ENCODE measurements around the gene THBS1. TPM values are rescaled to one million over a fixed set of nuclear protein-coding genes. Genes with fewer than 3 reads are reported as not detected.
A peak's percentile ranks its signal among the peaks of the same experiment; 100 is the strongest.

Gene THBS1
- total RNA-seq, 1 donor from 2014 or later = 0.43 TPM

DNA sequence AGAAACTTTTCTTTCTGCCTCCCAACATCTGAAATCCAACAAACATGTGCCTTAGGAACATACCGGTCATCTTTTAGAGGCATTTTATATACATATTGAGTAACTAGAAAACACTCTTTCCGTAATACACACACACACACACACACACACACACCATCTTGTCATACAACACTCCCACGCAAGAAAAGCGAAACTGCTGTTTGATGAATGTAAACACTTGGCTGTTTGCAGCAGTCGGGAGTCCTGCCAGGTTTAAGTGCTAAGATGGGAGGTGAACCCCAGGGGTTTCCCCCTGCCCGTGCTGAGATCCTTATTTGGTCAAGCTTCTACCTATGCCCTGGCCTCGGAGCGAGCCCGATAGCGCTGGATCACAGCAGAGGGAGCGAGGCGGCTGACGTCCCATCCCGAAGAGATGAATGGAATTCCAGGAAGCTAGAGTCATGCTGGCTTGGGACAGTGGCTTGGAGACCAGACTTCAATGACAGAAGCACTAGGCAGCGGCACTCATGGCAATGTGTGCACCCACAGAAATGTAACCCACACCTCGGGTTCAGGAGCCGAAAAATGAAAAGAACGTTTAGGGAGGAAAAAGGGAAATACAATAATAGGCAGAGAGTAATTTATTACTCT lies 1.3 kb upstream of the THBS1 start:
- H3K4me3 Mint-ChIP-seq (ENCODE audit: low read depth) = peak overlapping the region; percentile 41
- no peaks in the 10 kb centered on the region for H3K36me3 Mint-ChIP-seq (ENCODE audit: low read depth)
- H3K27me3 Mint-ChIP-seq (ENCODE audit: low read depth) = peaks cover 52% of the 10 kb centered on the region
- H3K4me1 Mint-ChIP-seq (ENCODE audit: low read depth) = peaks cover 16% of the 10 kb centered on the region
- H3K27ac Mint-ChIP-seq = no peak overlapping the region
- DNase-seq (ENCODE audit: low spot score) = no peak
- intact Hi-C loops (cut with micrococcal nuclease) = loop anchor here (1.0 to 5.0 kb wide), 4 partner anchors 108 to 872 kb away; no protein-coding TSS in a partner anchor
- H3K9me3 Mint-ChIP-seq = no peaks in the 10 kb centered on the region

DNA sequence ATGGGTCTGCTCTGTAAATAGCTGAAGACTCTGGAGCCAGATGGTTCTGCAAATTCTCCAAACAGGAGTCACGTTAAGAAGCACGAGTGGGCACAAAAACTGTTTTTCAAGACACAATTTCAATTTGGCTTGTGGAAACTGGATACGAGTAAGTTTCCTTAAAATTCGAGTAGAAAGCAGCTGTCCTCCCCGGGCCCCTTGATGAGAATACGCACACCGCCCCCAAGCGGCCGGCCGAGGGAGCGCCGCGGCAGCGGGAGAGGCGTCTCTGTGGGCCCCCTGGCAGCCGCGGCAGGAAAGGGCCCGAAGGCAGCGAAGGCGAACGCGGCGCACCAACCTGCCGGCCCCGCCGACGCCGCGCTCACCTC lies 778 bp upstream of the THBS1 start:
- Mint-ChIP-seq H3K27ac (no peak overlapping the region), H3K4me3 (ENCODE audit: low read depth) (peak overlapping the region; percentile 41), H3K9me3 (no peaks in the 10 kb centered on the region), H3K36me3 (ENCODE audit: low read depth) (no peaks in the 10 kb centered on the region), H3K4me1 (ENCODE audit: low read depth) (peaks cover 16% of the 10 kb centered on the region), H3K27me3 (ENCODE audit: low read depth) (peaks cover 53% of the 10 kb centered on the region)
- intact Hi-C loops (cut with micrococcal nuclease) = loop anchor here (1.0 to 5.0 kb wide), 4 partner anchors 107 to 873 kb away; no protein-coding TSS in a partner anchor
- peak; percentile 81 for DNase-seq (ENCODE audit: low spot score)

DNA sequence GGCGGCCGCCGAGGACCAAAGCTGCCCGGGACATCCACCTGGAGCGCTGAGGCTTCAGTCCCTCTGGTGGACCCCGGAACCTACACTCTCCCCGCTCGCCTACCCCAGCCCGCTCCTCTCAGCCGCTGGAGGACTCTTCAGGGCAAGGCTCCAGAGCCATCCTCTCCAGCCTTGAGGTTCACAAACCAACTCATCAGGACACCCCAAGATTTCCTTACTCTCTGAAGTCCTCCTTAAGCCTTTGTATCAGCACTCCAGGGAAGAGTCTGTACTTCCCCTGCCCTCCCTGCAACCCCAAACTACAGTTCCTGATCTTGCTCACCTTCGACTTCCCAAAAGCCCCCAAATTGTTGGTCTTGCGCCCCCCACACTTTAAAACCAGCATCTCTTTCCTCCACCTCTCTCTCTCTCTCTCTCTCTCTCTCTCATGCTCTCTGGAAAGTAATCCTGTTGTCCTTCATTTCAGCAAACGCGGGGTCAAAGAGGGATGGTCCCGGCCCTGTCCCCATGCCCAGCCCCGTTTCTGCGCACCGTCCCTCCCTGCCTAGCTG lies 438 bp downstream of the THBS1 start:
- Mint-ChIP-seq H3K27me3 (ENCODE audit: low read depth) (peaks cover 49% of the 10 kb centered on the region), H3K9me3 (no peaks in the 10 kb centered on the region), H3K4me1 (ENCODE audit: low read depth) (peaks cover 17% of the 10 kb centered on the region), H3K36me3 (ENCODE audit: low read depth) (no peaks in the 10 kb centered on the region), H3K27ac (peak overlapping the region; percentile 10), H3K4me3 (ENCODE audit: low read depth) (peak overlapping the region; percentile 65)
- intact Hi-C loops (cut with micrococcal nuclease) = loop anchor here (2.0 to 5.0 kb wide), 3 partner anchors 106 to 874 kb away; no protein-coding TSS in a partner anchor
- DNase-seq (ENCODE audit: low spot score) = no peak

DNA sequence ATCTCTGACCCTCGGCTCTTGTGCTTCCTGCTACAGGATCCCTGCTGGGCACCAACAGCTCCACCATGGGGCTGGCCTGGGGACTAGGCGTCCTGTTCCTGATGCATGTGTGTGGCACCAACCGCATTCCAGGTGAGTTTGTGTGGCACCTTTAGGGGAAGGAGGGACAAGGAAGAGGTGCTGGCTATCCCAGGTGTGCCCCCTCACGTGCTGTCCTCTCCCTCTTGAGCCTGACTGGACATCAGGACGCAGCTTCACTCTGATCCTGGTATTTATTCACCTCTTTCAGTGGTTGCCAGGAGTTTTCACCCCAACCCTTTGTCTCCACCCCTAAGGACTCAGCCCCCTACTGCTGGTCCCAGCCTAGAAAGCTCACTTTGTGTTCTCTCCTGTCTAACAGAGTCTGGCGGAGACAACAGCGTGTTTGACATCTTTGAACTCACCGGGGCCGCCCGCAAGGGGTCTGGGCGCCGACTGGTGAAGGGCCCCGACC lies 960 bp downstream of the THBS1 start:
- no peak for DNase-seq (ENCODE audit: low spot score)
- Mint-ChIP-seq H3K36me3 (ENCODE audit: low read depth) (no peaks in the 10 kb centered on the region), H3K4me3 (ENCODE audit: low read depth) (peak overlapping the region; percentile 65), H3K27ac (no peak overlapping the region), H3K4me1 (ENCODE audit: low read depth) (peaks cover 17% of the 10 kb centered on the region), H3K27me3 (ENCODE audit: low read depth) (peaks cover 47% of the 10 kb centered on the region), H3K9me3 (no peaks in the 10 kb centered on the region)
- intact Hi-C loops (cut with micrococcal nuclease) = loop anchor here (2.0 to 5.0 kb wide), 5 partner anchors 41 to 875 kb away; no protein-coding TSS in a partner anchor

DNA sequence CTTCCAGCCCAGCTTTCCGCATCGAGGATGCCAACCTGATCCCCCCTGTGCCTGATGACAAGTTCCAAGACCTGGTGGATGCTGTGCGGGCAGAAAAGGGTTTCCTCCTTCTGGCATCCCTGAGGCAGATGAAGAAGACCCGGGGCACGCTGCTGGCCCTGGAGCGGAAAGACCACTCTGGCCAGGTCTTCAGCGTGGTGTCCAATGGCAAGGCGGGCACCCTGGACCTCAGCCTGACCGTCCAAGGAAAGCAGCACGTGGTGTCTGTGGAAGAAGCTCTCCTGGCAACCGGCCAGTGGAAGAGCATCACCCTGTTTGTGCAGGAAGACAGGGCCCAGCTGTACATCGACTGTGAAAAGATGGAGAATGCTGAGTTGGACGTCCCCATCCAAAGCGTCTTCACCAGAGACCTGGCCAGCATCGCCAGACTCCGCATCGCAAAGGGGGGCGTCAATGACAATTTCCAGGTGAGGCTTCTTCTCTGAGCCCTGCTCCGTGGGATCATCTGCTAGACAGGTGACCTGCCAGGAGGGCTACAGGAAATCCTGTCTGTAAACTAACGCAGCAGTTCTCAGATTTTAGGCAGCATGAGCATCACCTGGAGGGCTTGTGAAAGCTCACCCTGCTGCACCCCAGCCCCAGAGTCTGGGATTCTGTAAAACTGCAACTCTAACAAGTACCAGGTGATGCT lies 1.6 kb downstream of the THBS1 start:
- Mint-ChIP-seq H3K36me3 (ENCODE audit: low read depth) (no peaks in the 10 kb centered on the region), H3K27me3 (ENCODE audit: low read depth) (peaks cover 47% of the 10 kb centered on the region), H3K9me3 (no peaks in the 10 kb centered on the region), H3K4me3 (ENCODE audit: low read depth) (no peak overlapping the region), H3K27ac (no peak overlapping the region), H3K4me1 (ENCODE audit: low read depth) (peaks cover 17% of the 10 kb centered on the region)
- no peak for DNase-seq (ENCODE audit: low spot score)
- intact Hi-C loops (cut with micrococcal nuclease) = loop anchor here (2.0 to 5.0 kb wide), 4 partner anchors 40 to 875 kb away; no protein-coding TSS in a partner anchor

DNA sequence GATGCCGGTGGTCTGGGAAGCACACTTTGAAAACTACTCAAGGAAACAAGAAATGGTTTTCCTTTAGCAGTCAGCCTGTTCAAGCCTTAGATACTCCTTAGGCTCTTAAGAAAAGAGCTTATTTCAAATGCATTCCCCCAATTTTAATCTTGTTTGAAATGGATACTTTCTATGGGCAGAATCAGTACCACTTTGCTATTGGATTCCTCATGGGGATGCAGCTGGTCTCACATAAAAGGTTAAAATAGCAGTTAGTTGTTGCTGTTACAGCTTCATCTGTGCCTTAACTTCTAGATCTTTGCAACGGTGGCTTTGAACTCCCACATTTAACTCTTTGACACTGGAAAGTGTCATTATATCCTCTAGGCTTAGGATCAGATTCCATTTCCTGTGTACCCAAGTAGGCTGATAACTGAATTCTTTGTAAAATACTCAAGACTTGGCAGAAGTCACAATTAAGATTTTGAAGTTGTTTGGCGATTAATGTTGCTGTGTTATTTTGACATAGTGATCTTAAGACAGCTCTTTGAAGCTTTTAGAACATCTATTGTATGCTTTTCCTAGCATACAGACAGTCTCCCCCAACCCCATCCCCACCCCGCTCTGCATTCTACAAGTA lies 2.2 kb downstream of the THBS1 start:
- no peak overlapping the region for H3K27ac Mint-ChIP-seq
- H3K9me3 Mint-ChIP-seq = no peaks in the 10 kb centered on the region
- H3K36me3 Mint-ChIP-seq (ENCODE audit: low read depth) = no peaks in the 10 kb centered on the region
- H3K27me3 Mint-ChIP-seq (ENCODE audit: low read depth) = peaks cover 44% of the 10 kb centered on the region
- no peak for DNase-seq (ENCODE audit: low spot score)
- H3K4me3 Mint-ChIP-seq (ENCODE audit: low read depth) = no peak overlapping the region
- peaks cover 17% of the 10 kb centered on the region for H3K4me1 Mint-ChIP-seq (ENCODE audit: low read depth)
- intact Hi-C loops (cut with micrococcal nuclease) = loop anchor here (2.0 to 5.0 kb wide), 4 partner anchors 40 to 876 kb away; no protein-coding TSS in a partner anchor

DNA sequence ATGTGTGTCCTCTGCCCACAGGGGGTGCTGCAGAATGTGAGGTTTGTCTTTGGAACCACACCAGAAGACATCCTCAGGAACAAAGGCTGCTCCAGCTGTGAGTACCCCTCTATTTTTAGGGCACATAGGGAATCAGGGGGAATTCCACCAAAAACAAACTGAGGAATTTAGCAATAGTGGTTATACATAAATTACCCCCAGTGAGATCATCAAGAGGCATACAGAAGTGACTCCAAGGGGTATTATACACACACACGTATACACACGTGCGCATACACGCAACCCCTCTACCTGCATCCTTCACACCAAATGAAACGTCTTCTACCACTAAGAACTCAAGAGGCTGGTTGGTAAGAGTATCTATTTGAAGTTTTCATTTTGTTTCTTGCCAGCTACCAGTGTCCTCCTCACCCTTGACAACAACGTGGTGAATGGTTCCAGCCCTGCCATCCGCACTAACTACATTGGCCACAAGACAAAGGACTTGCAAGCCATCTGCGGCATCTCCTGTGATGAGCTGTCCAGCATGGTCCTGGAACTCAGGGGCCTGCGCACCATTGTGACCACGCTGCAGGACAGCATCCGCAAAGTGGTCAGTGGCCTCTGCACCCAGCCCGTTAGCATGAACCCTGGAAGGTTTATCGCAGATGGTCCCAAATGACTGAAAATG lies 2.9 kb downstream of the THBS1 start:
- intact Hi-C loops (cut with micrococcal nuclease) = loop anchor here (2.0 to 5.0 kb wide), 4 partner anchors 39 to 876 kb away; no protein-coding TSS in a partner anchor
- Mint-ChIP-seq H3K4me1 (ENCODE audit: low read depth) (peaks cover 17% of the 10 kb centered on the region), H3K27ac (no peak overlapping the region), H3K4me3 (ENCODE audit: low read depth) (no peak overlapping the region), H3K9me3 (no peaks in the 10 kb centered on the region), H3K36me3 (ENCODE audit: low read depth) (no peaks in the 10 kb centered on the region), H3K27me3 (ENCODE audit: low read depth) (peaks cover 38% of the 10 kb centered on the region)
- no peak for DNase-seq (ENCODE audit: low spot score)

DNA sequence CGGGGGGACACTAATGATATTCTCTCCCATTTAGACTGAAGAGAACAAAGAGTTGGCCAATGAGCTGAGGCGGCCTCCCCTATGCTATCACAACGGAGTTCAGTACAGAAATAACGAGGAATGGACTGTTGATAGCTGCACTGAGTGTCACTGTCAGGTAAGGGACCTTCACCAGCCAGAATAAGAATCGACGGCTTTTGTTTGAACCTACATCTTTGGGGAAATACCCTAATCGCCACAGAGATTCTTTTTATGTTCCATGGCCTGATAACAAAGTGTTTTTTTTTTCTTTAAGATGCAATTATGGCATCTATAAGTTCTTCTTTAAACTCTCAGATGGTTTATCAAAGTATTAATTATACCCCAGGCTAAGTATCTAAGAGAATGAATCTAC lies 3.4 kb downstream of the THBS1 start:
- H3K4me3 Mint-ChIP-seq (ENCODE audit: low read depth) = no peak overlapping the region
- DNase-seq (ENCODE audit: low spot score) = no peak
- peaks cover 15% of the 10 kb centered on the region for H3K4me1 Mint-ChIP-seq (ENCODE audit: low read depth)
- H3K36me3 Mint-ChIP-seq (ENCODE audit: low read depth) = no peaks in the 10 kb centered on the region
- H3K27me3 Mint-ChIP-seq (ENCODE audit: low read depth) = peaks cover 37% of the 10 kb centered on the region
- intact Hi-C loops (cut with micrococcal nuclease) = loop anchor here (5.0 kb wide), 2 partner anchors 103 to 877 kb away; no protein-coding TSS in a partner anchor
- no peak overlapping the region for H3K27ac Mint-ChIP-seq
- no peaks in the 10 kb centered on the region for H3K9me3 Mint-ChIP-seq

DNA sequence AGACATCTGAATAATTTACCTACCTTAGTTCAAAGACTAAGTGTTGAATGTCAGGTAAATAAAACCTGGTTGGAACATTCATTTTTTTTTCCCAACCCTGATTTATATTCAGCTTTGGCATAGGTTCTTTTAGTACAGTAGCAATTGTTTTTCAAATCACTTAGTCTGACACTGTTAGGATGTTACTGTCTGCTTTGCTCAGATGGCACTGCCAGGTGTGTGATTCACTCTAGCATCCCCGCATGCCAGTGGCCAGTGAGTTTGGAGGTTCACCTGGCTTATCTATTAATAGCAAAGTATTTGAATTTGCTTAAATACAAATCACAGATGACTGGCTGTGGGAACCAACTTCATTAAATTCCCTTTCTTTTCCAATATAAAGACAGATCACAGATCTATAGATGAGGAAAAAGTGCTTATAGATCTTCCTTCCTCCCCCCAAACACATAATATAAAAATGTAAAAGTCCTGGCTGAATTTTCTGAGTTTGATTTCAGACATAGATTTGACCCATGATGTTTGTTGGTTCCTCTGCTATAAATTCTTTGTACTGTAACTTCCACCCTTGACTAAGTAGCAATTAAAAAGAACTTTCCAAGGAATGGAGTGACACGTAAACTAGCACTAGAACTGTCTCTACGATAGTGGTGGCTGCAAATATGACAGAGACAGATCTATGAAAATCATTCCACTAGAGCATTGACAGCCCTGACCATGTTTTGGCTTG lies 3.9 kb downstream of the THBS1 start:
- Mint-ChIP-seq H3K27ac (no peak overlapping the region), H3K36me3 (ENCODE audit: low read depth) (no peaks in the 10 kb centered on the region), H3K9me3 (no peaks in the 10 kb centered on the region), H3K4me3 (ENCODE audit: low read depth) (no peak overlapping the region), H3K4me1 (ENCODE audit: low read depth) (peaks cover 11% of the 10 kb centered on the region), H3K27me3 (ENCODE audit: low read depth) (peaks cover 32% of the 10 kb centered on the region)
- intact Hi-C loops (cut with micrococcal nuclease) = loop anchor here (5.0 kb wide), 2 partner anchors 102 to 878 kb away; no protein-coding TSS in a partner anchor
- DNase-seq (ENCODE audit: low spot score) = no peak

DNA sequence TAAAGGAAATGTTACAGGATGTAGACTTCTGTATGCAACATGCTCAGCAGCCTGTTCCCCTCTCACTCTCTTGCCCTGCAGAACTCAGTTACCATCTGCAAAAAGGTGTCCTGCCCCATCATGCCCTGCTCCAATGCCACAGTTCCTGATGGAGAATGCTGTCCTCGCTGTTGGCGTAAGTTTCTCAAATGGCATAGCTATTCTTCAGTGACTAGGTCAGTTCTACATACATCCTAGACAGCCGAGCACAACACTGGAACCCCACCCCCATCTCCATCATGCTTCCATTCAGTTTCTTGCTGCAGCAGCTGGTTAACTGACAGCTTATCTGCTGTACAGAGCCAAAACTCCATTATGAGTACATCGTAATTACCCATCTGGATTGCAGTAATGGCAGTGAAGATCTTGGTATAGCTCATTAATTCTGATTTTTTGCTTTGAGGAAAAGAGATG lies 4.5 kb downstream of the THBS1 start:
- peaks cover 33% of the 10 kb centered on the region for H3K27me3 Mint-ChIP-seq (ENCODE audit: low read depth)
- H3K36me3 Mint-ChIP-seq (ENCODE audit: low read depth) = no peaks in the 10 kb centered on the region
- no peak overlapping the region for H3K4me3 Mint-ChIP-seq (ENCODE audit: low read depth)
- no peak for DNase-seq (ENCODE audit: low spot score)
- H3K27ac Mint-ChIP-seq = no peak overlapping the region
- H3K9me3 Mint-ChIP-seq = no peaks in the 10 kb centered on the region
- intact Hi-C loops (cut with micrococcal nuclease) = no loop called here
- peaks cover 8% of the 10 kb centered on the region for H3K4me1 Mint-ChIP-seq (ENCODE audit: low read depth)

DNA sequence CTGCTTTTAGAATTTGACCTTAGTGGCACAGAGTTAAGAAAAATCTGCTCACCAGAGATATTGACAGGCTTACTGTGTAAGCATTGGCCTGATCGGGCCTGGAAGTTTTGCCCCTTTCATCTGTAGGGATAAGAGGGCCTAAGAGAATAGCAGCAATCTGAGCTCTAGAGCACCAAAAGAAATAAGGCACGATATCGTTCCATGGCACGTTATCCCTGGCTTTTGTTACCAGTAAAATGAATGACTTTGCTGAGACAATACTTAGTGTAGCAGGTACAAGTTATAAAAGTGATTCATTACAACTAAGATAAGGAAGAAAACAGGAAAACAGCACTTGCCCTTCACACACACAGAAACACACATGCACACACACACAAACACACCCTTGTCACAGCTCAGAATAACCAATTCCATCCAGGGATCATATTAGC lies 5.0 kb downstream of the THBS1 start:
- Mint-ChIP-seq H3K4me1 (ENCODE audit: low read depth) (peaks cover 8% of the 10 kb centered on the region), H3K27ac (no peak overlapping the region), H3K36me3 (ENCODE audit: low read depth) (no peaks in the 10 kb centered on the region), H3K4me3 (ENCODE audit: low read depth) (no peak overlapping the region), H3K27me3 (ENCODE audit: low read depth) (peaks cover 36% of the 10 kb centered on the region), H3K9me3 (no peaks in the 10 kb centered on the region)
- intact Hi-C loops (cut with micrococcal nuclease) = no loop called here
- no peak for DNase-seq (ENCODE audit: low spot score)

Data from activated T-helper 2 cell treated with anti-CD3 and anti-CD28 coated beads, Interferon-gamma antibody, Interleukin-2, Interleukin-4, amounts not matched to agents 10 μg/mL and 5 μg/mL and 100 μg/mL, durations not matched to agents 14 hours and 24 hours and 36 hours (primary cell).